H9 (cell line): Measurements from ENCODE around the gene QSOX2. TPM values are rescaled to one million over a fixed set of nuclear protein-coding genes. Genes with fewer than 3 reads are reported as not detected.

Experiments used
- DNase-seq: peaks from one replicate; pipeline ENCODE4 v3.0.0-alpha.2; 2017
- H2AFZ ChIP-seq: one replicate; pipeline ENCODE4 v1.6.1; 2013; ENCODE audit warnings: mild to moderate bottlenecking, low read length, control low read depth, moderate library complexity
- H2AK5ac ChIP-seq: 2 replicates; pipeline ENCODE4 v1.6.1; 2013; ENCODE audit warnings: low read length, control low read depth, mixed read lengths; ENCODE audit not compliant: insufficient read length
- H2BK120ac ChIP-seq: one replicate; pipeline ENCODE4 v1.6.1; 2013; ENCODE audit warnings: low read depth, mild to moderate bottlenecking, low read length, control low read depth, inconsistent platforms; ENCODE audit not compliant: poor library complexity, severe bottlenecking
- H2BK12ac ChIP-seq: 2 replicates; pipeline ENCODE4 v1.6.1; 2013; ENCODE audit warnings: low read length, control low read depth, mixed read lengths, low read depth; ENCODE audit not compliant: insufficient read length
- H2BK15ac ChIP-seq: 2 replicates; pipeline ENCODE4 v1.6.1; 2013; ENCODE audit warnings: low read depth, low read length, control low read depth
- H2BK20ac ChIP-seq: one replicate; pipeline ENCODE4 v1.6.1; 2013; ENCODE audit warnings: low read depth, mild to moderate bottlenecking, low read length, control low read depth, inconsistent platforms; ENCODE audit not compliant: poor library complexity, severe bottlenecking
- H2BK5ac ChIP-seq: 2 replicates; pipeline ENCODE4 v1.6.1; 2013; ENCODE audit warnings: low read length, control low read depth, mixed read lengths; ENCODE audit not compliant: insufficient read length
- H3K14ac ChIP-seq: 2 replicates; pipeline ENCODE4 v1.6.1; 2013; ENCODE audit warnings: low read length, control low read depth; ENCODE audit not compliant: insufficient read depth
- H3K18ac ChIP-seq: 2 replicates; pipeline ENCODE4 v1.6.1; 2013; ENCODE audit warnings: low read depth, mild to moderate bottlenecking, mixed read lengths, low read length, control low read depth; ENCODE audit not compliant: insufficient read length
- H3K23ac ChIP-seq: 2 replicates; pipeline ENCODE4 v1.6.1; 2013; ENCODE audit warnings: low read length, control low read depth, mixed read lengths, low read depth; ENCODE audit not compliant: insufficient read length
- H3K23me2 ChIP-seq: 2 replicates; pipeline ENCODE4 v1.6.1; 2013; ENCODE audit warnings: low read depth, mild to moderate bottlenecking, mixed read lengths, low read length, control low read depth; ENCODE audit not compliant: insufficient read length, poor library complexity, severe bottlenecking
- H3K27ac ChIP-seq: 2 replicates; pipeline ENCODE4 v1.5.1; 2013; ENCODE audit warnings: low read length, control low read depth, mixed read lengths, low read depth; ENCODE audit not compliant: insufficient read length
- H3K27me3 ChIP-seq: 2 replicates; pipeline ENCODE4 v1.6.1; 2013; ENCODE audit warnings: low read length, control low read depth, inconsistent platforms; ENCODE audit not compliant: insufficient read depth
- H3K4ac ChIP-seq: 2 replicates; pipeline ENCODE4 v1.6.1; 2013; ENCODE audit warnings: low read depth, mild to moderate bottlenecking, control low read depth, inconsistent platforms, low read length, moderate library complexity
- H3K4me1 ChIP-seq: 2 replicates; pipeline ENCODE4 v1.6.1; 2013; ENCODE audit warnings: low read length, control low read depth, inconsistent platforms; ENCODE audit not compliant: insufficient read depth
- H3K4me2 ChIP-seq: 2 replicates; pipeline ENCODE4 v1.6.1; 2013; ENCODE audit warnings: low read length, control low read depth, mixed read lengths; ENCODE audit not compliant: insufficient read length, insufficient read depth
- H3K56ac ChIP-seq: 2 replicates; pipeline ENCODE4 v1.6.1; 2013; ENCODE audit warnings: low read depth, mild to moderate bottlenecking, mixed read lengths, low read length, control low read depth; ENCODE audit not compliant: insufficient read length
- H3K79me1 ChIP-seq: 2 replicates; pipeline ENCODE4 v1.6.1; 2013; ENCODE audit warnings: low read depth, mild to moderate bottlenecking, moderate library complexity, low read length, control low read depth, inconsistent platforms; ENCODE audit not compliant: insufficient read depth, poor library complexity, severe bottlenecking
- H3K79me2 ChIP-seq: 2 replicates; pipeline ENCODE4 v1.6.1; 2013; ENCODE audit warnings: low read length, control low read depth, inconsistent platforms; ENCODE audit not compliant: insufficient read depth
- H3K9ac ChIP-seq: 2 replicates; pipeline ENCODE4 v1.6.1; 2013; ENCODE audit warnings: low read length, control low read depth, mixed read lengths; ENCODE audit not compliant: insufficient read length; ENCODE audit errors: extremely low read depth
- H3K9me3 ChIP-seq: one replicate; pipeline ENCODE4 v1.6.1; 2013; ENCODE audit warnings: low read depth, low read length, inconsistent platforms; ENCODE audit not compliant: control insufficient read depth
- H3T11ph ChIP-seq: one replicate; pipeline ENCODE4 v1.6.1; 2013; ENCODE audit warnings: mild to moderate bottlenecking, low read length, control low read depth, inconsistent platforms
- H4K20me1 ChIP-seq: one replicate; pipeline ENCODE4 v1.6.1; 2013; ENCODE audit not compliant: control insufficient read depth, insufficient read length, insufficient read depth
- H4K5ac ChIP-seq: 2 replicates; pipeline ENCODE4 v1.6.1; 2013; ENCODE audit warnings: low read depth, mild to moderate bottlenecking, mixed read lengths, low read length, control low read depth; ENCODE audit not compliant: insufficient read length
- H4K8ac ChIP-seq: replicated peaks from 2 replicates; pipeline ENCODE4 v1.6.1; 2013; ENCODE audit warnings: low read length, control low read depth, mixed read lengths, low read depth; ENCODE audit not compliant: insufficient read length
- H4K91ac ChIP-seq: 2 replicates; pipeline ENCODE4 v1.6.1; 2013; ENCODE audit warnings: low read depth, mild to moderate bottlenecking, moderate library complexity, mixed read lengths, low read length, control low read depth; ENCODE audit not compliant: insufficient read length
- H3K27ac Mint-ChIP-seq, 3 experiments: 2 replicates in 2 of 3; 3 replicates in 1 of 3; pipeline ENCODE4 v1.8.0; 2020 to 2021; ENCODE audit warnings: mixed read lengths in 3 of 3, mild to moderate bottlenecking in 1 of 3, moderate library complexity in 1 of 3
- H3K27me3 Mint-ChIP-seq: 2 replicates; pipeline ENCODE4 v1.8.0; 2021; ENCODE audit warnings: low read depth, mild to moderate bottlenecking, moderate library complexity, mixed read lengths
- H3K36me3 Mint-ChIP-seq, 3 experiments: 2 replicates in 2 of 3; 3 replicates in 1 of 3; pipeline ENCODE4 v1.8.0; 2020 to 2021; ENCODE audit warnings: low read depth in 3 of 3, mixed read lengths in 3 of 3; ENCODE audit not compliant: insufficient read depth in 1 of 3
- H3K4me1 Mint-ChIP-seq, 2 experiments: 2 replicates each; pipeline ENCODE4 v1.8.0; 2020; ENCODE audit warnings: mixed read lengths in 2 of 2
- H3K4me3 Mint-ChIP-seq, 2 experiments: 2 replicates in 1 of 2; 3 replicates in 1 of 2; pipeline ENCODE4 v1.8.0; 2020 to 2021; ENCODE audit warnings: mild to moderate bottlenecking in 2 of 2, mixed read lengths in 2 of 2, moderate library complexity in 1 of 2
- H3K9me3 Mint-ChIP-seq, 2 experiments: 2 replicates in 1 of 2; 3 replicates in 1 of 2; pipeline ENCODE4 v1.8.0; 2020; ENCODE audit warnings: mild to moderate bottlenecking in 2 of 2, mixed read lengths in 2 of 2, moderate library complexity in 1 of 2
- CTCF ChIP-seq: fragments of 200-600 bp; sonication (generic); conservative IDR thresholded peaks from 3 replicates; pipeline ENCODE4 v1.8.0; 2021; ENCODE audit warnings: antibody characterized with exemption, mild to moderate bottlenecking
- WGBS: extraction: QIAGEN DNeasy Blood & Tissue Kit; methylation state at CpG from one replicate; pipeline ENCODE4 v1.1.7; 2013; ENCODE audit warnings: missing lambda C conversion rate, low lambda C conversion rate, mixed read lengths; ENCODE audit not compliant: insufficient read length; ENCODE audit errors: extremely low coverage; 5-methylcytosine and 5-hydroxymethylcytosine counted together
- total RNA-seq: library from RNA; stranded (reverse); gene quantifications from 2 replicates; pipeline ENCODE4 v1.2.1, GENCODE V29; 2021

The QSOX2 gene
- total RNA-seq, 1 experiment from 2014 or later, result 25.8 TPM

GRCh38 chr9:136192289-136193126, 53.1 kb downstream of the QSOX2 start:
- Histone ChIP-seq H3K4ac (no peak overlapping the region), H2BK12ac (no peak overlapping the region), H2BK15ac (no peak overlapping the region; the same call in 1 of the 2 replicates), H4K91ac (no peak overlapping the region), H3K27me3 (peaks cover 60% of the 10 kb centered on the region), H2BK20ac (no peak overlapping the region), H3K9me3 (no peaks in the 10 kb centered on the region), H3K56ac (no peak overlapping the region), H4K8ac (no peak overlapping the region), H3K79me2 (no peaks in the 10 kb centered on the region), H3K9ac (no peak overlapping the region), H2AFZ (no peak overlapping the region), H3K79me1 (no peaks in the 10 kb centered on the region), H3K27ac (no peak overlapping the region), H2BK5ac (no peak overlapping the region), H2BK120ac (no peak overlapping the region), H4K5ac (no peak overlapping the region), H3K14ac (no peak overlapping the region), H3K23ac (no peak overlapping the region), H3K4me2 (peak overlapping the region; percentile 10), H3K4me1 (no peaks in the 10 kb centered on the region), H3T11ph (no peak overlapping the region), H3K18ac (no peak overlapping the region), H4K20me1 (peaks cover 3% of the 10 kb centered on the region), H3K23me2 (no peaks in the 10 kb centered on the region), H2AK5ac (no peak overlapping the region)
- Mint-ChIP-seq H3K4me3 (peak overlapping the region in 1 of 2 experiments; percentile 60; a peak in 2 of 5 replicates), H3K27ac (no peak overlapping the region), H3K4me1 (peaks cover 15 to 52% of the 10 kb centered on the region in 2 experiments), H3K9me3 (no peaks in the 10 kb centered on the region), H3K36me3 (no peaks in the 10 kb centered on the region), H3K27me3 (peaks cover 79% of the 10 kb centered on the region)
- DNase-seq, result no peak
- WGBS, result no CpG with 5 or more reads among the region's 51 CpGs
- TF ChIP-seq CTCF, result no peak
